ENCODE measurements around the gene SRSF1. TPM values are rescaled to one million over a fixed set of nuclear protein-coding genes. Genes with fewer than 3 reads are reported as not detected.

The SRSF1 gene
- total RNA-seq, 2 experiments from 2014 or later = 115 to 121 TPM

GRCh38 chr17:58007781-58008706, 998 bp upstream of the SRSF1 start:
- no peak for TF ChIP-seq CTCF (IDR thresholded peaks at IDR 0.05)
- no peaks in the 10 kb centered on the region for H3K9me3 Mint-ChIP-seq
- peak overlapping the region; percentile 83 for H3K4me3 ChIP-seq (ENCODE audit: low read length)
- no peaks in the 10 kb centered on the region for H3K27me3 ChIP-seq (ENCODE audit: control insufficient read depth in 1 of 2, insufficient read depth in 2 of 2, low read length in 2 of 2)
- POLR2A ChIA-PET = interaction anchor here (0.9 to 3.2 kb wide), 38 partner anchors 9 to 1611 kb away, joined by 3 to 94 read pairs (median 6); partner anchors contain the start of genes AKAP1, C17orf67, CLTC and CUEDC1
- peaks cover 47% of the 10 kb centered on the region for H3K36me3 Mint-ChIP-seq (ENCODE audit: low read depth)
- H3K4me1 ChIP-seq (ENCODE audit: insufficient read depth, low read length) = peaks cover 26% of the 10 kb centered on the region
- peak overlapping the region; percentile 99 for H3K27ac Mint-ChIP-seq
- intact Hi-C loops (cut with DNase I, micrococcal nuclease) = loop anchor here (1.0 to 10.0 kb wide), 11 partner anchors 21 to 1697 kb away; partner anchors contain the start of genes AKAP1 (in 1 of the 2), C17orf67 (in 1 of the 2), DGKE (in 1 of the 2) and DYNLL2 (in 1 of the 2)
- H3K27me3 Mint-ChIP-seq = no peaks in the 10 kb centered on the region
- H3K9me3 ChIP-seq (ENCODE audit: control insufficient read depth in 1 of 2, insufficient read depth in 1 of 2, low read length in 2 of 2) = no peaks in the 10 kb centered on the region
- peaks cover 50% of the 10 kb centered on the region for H3K4me1 Mint-ChIP-seq (ENCODE audit: low read depth)
- ATAC-seq (ENCODE audit: poor library complexity) (no peak), DNase-seq (peak in 1 of 14 experiments; percentile 25)
- peaks cover 29% of the 10 kb centered on the region for H3K36me3 ChIP-seq (ENCODE audit: insufficient read depth, low read length)
- CTCF ChIA-PET = interaction anchor here (1.3 to 2.1 kb wide), 5 partner anchors 21 to 923 kb away, joined by 3 to 8 read pairs (median 5); partner anchors contain the start of genes AKAP1 and MRPS23
- peak overlapping the region; percentile 93 to 97 for H3K27ac ChIP-seq (ENCODE audit: low read depth in 1 of 2, low read length in 2 of 2)
- H3K4me3 Mint-ChIP-seq = peak overlapping the region; percentile 98

- Histone ChIP-seq H3K36me3 (ENCODE audit: insufficient read depth, low read length) (peaks cover 40% of the 10 kb centered on the region), H3K27me3 (ENCODE audit: control insufficient read depth in 1 of 2, insufficient read depth in 2 of 2, low read length in 2 of 2) (no peaks in the 10 kb centered on the region), H3K9me3 (ENCODE audit: control insufficient read depth in 1 of 2, insufficient read depth in 1 of 2, low read length in 2 of 2) (no peaks in the 10 kb centered on the region), H3K4me3 (ENCODE audit: low read length) (peak overlapping the region; percentile 83), H3K27ac (ENCODE audit: low read depth in 1 of 2, low read length in 2 of 2) (peak overlapping the region; percentile 93 to 97), H3K4me1 (ENCODE audit: insufficient read depth, low read length) (peaks cover 29% of the 10 kb centered on the region)
- intact Hi-C loops (cut with DNase I, micrococcal nuclease) = loop anchor here (1.0 to 10.0 kb wide), 9 partner anchors 11 to 1698 kb away; partner anchors contain the start of genes AKAP1 (in 1 of the 2), C17orf67 (in 1 of the 2), DGKE (in 1 of the 2) and MKS1 (in 1 of the 2)
- Mint-ChIP-seq H3K4me3 (peak overlapping the region; percentile 98), H3K36me3 (ENCODE audit: low read depth) (peaks cover 60% of the 10 kb centered on the region), H3K27me3 (no peaks in the 10 kb centered on the region), H3K27ac (peak overlapping the region; percentile 99), H3K9me3 (no peaks in the 10 kb centered on the region), H3K4me1 (ENCODE audit: low read depth) (peaks cover 60% of the 10 kb centered on the region)
- POLR2A ChIA-PET = interaction anchor here (1.2 to 3.2 kb wide), 26 partner anchors 9 to 1613 kb away, joined by 3 to 94 read pairs (median 7); partner anchors contain the start of genes C17orf67, CLTC, DGKE and DYNLL2
- TF ChIP-seq CTCF (IDR thresholded peaks at IDR 0.05) = no peak
- ATAC-seq (ENCODE audit: poor library complexity) = peak; percentile 2
- CTCF ChIA-PET = interaction anchor here (1.1 to 2.1 kb wide), 5 partner anchors 11 to 922 kb away, joined by 3 to 8 read pairs (median 4); partner anchors contain the start of genes AKAP1 and MRPS23
- peak in 13 of 14 experiments; percentile 21 to 74 (median 45) for DNase-seq
Measured at GRCh38 chr17:58006560-58006923, 504 bp downstream of the SRSF1 start.

All from CD4-positive, alpha-beta T cell (primary cell).